Lower leg skin (tissue), 4 donors: Measurements from ENCODE around the gene FLII. TPM values are rescaled to one million over a fixed set of nuclear protein-coding genes. Genes with fewer than 3 reads are reported as not detected.

Experiments
- DNase-seq, 2 donors: peaks; one replicate each; pipeline ENCODE4 v3.0.0-alpha.2; 2019; ENCODE audit warnings: low spot score in 2 of 2
- H3K4me3 ChIP-seq: fragments of 200-600 bp; sonication (generic); 2 replicates; pipeline ENCODE4 v1.5.1; 2017; ENCODE audit warnings: mild to moderate bottlenecking, low read depth; ENCODE audit not compliant: poor library complexity, severe bottlenecking
- CTCF ChIP-seq, 3 donors: fragments of 450-650 bp; IDR thresholded peaks; one replicate each; pipeline ENCODE4 v1.5.1; 2016; ENCODE audit warnings: antibody characterized with exemption in 3 of 3, mild to moderate bottlenecking in 3 of 3, moderate library complexity in 2 of 3
- POLR2A ChIP-seq, 2 donors: fragments of 450-650 bp; IDR thresholded peaks; one replicate each; pipeline ENCODE4 v1.6.1; 2016 to 2017; ENCODE audit warnings: antibody characterized with exemption in 2 of 2, mild to moderate bottlenecking in 1 of 2, moderate library complexity in 1 of 2
- WGBS, 2 donors: methylation state at CpG; one replicate each; pipeline ENCODE4 v1.1.5; 2018; 5-methylcytosine and 5-hydroxymethylcytosine counted together
- intact Hi-C: fragments of 100-400 bp; cut with DNase I; formaldehyde crosslinking; loops from one replicate; pipeline ENCODE4 v1.15.0; 2023; ENCODE audit warnings: low total_unique reads
- total RNA-seq, 4 donors: library from RNA; depleted of rRNA; stranded (reverse); fragments of >200 nt; gene quantifications; one replicate each; pipeline ENCODE4 v1.1.0, GENCODE V29; 2016

The FLII gene
- total RNA-seq, 4 donors from 2014 or later, result 202 to 292 (median 238) TPM

GRCh38 chr17:18241229-18241871 is 17.2 kb downstream of the FLII start:
- intact Hi-C loops, result no loop called here
- TF ChIP-seq CTCF (IDR thresholded peaks at IDR 0.05), result no peak
- no peak for DNase-seq
- 87% methylated on average over 23 to 28 of the region's 28 CpGs for WGBS, 2 donors
- no peak overlapping the region for H3K4me3 ChIP-seq

DNA sequence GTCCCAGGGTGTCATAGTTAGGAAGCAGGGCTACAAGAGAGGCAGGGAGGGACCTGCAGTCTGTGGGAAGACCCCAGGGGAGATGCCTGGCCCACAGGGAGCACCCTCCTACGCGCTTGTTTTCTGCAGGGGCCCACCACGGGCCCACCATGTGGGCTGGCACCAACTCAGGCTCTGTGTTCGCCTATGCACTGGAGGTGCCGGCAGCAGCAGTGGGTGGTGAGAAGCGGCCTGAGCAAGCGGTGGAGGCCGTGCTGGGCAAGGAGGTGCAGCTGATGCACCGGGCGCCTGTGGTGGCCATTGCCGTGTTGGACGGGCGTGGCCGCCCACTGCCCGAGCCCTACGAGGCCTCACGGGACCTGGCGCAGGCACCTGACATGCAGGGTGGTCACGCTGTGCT is 18.1 kb downstream of the FLII start:
- DNase-seq, result no peak
- TF ChIP-seq CTCF (IDR thresholded peaks at IDR 0.05) (no peak), POLR2A (IDR thresholded peaks at IDR 0.05) (no peak)
- no peak overlapping the region for H3K4me3 ChIP-seq
- 91 to 93% methylated on average over 11 to 18 of the region's 19 CpGs for WGBS, 2 donors
- intact Hi-C loops, result no loop called here

DNA sequence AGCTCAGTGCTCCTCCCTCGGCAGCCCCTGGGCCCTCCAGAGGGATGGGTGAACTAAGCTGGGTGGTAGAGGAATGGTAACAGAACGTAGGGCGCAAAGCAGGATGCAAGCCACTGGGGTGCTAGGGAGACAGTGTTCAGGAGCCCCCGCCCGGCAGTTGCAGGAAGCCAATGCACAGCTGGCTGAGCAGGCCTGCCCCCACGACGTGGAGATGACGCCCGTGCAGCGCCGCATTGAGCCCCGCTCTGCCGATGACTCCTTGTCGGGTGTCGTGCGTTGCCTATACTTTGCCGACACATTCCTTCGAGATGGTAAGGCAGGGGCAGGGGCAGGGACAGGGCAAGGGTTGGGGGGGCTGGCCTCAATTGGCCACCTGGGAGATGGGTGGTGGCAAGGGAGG is 20.2 kb downstream of the FLII start:
- no peak for DNase-seq
- intact Hi-C loops, result no loop called here
- no peak overlapping the region for H3K4me3 ChIP-seq
- TF ChIP-seq POLR2A (IDR thresholded peaks at IDR 0.05) (no peak), CTCF (IDR thresholded peaks at IDR 0.05) (no peak)
- WGBS, 2 donors, result 93 to 97% methylated on average over 18 of the region's 18 CpGs

GRCh38 chr17:18237461-18237860 is 21.1 kb downstream of the FLII start:
- TF ChIP-seq POLR2A (IDR thresholded peaks at IDR 0.05), result no peak
- no peak for TF ChIP-seq CTCF (IDR thresholded peaks at IDR 0.05)
- no peak for DNase-seq

DNA sequence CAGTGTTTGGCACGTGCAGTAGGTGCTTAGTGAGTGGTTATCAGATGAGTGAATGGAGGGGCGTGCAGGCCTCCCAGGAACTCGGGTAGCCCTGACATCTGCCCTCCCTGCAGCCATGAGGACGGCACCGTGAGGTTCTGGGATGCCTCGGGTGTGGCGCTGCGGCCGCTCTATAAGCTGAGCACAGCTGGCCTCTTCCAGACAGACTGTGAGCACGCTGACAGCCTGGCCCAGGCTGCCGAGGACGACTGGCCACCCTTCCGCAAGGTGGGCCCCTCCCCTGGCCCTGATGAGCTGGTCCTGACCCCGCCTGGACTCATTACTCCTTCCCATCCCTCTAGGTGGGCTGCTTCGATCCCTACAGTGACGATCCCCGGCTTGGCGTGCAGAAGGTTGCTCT is 22.0 kb downstream of the FLII start:
- no peak for DNase-seq
- intact Hi-C loops, result no loop called here
- TF ChIP-seq POLR2A (IDR thresholded peaks at IDR 0.05), result no peak
- no peak for TF ChIP-seq CTCF (IDR thresholded peaks at IDR 0.05)
- WGBS, 2 donors, result 85 to 90% methylated on average over 17 to 18 of the region's 18 CpGs
- no peak overlapping the region for H3K4me3 ChIP-seq

More at GRCh38 chr17:18237461-18237860, 21.1 kb downstream of the FLII start:
- WGBS, 2 donors, result 81 to 89% methylated on average over 8 to 18 of the region's 20 CpGs
- intact Hi-C loops, result no loop called here
- H3K4me3 ChIP-seq, result no peak overlapping the region

DNA sequence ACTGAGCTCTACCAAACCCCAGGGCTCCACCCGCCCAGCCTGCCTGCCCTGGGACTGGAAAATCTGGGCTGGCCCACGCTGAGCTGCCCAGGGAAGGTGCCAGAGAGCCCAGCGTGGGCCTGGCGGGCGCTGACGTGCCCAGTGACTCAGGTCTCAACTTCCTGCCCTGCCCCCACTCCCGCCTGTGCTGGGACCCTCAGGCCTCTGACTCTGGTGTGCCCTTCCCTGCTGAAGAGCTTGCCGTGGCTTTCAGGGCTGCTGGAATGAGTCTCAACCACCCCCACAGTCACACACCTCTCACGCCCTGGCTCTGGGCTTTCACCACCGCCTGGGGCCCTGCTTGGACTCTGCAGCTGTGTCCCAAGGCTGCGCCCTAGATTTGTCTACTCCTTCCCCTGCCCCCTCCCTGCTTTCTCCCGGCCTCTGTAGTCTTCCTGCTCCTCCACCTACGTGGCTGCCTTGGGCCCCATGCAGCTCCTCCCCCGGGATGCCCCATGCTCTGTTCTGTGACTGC is 22.7 kb downstream of the FLII start:
- TF ChIP-seq CTCF (IDR thresholded peaks at IDR 0.05), result no peak
- TF ChIP-seq POLR2A (IDR thresholded peaks at IDR 0.05), result no peak
- H3K4me3 ChIP-seq, result no peak overlapping the region
- intact Hi-C loops, result no loop called here
- 53 to 54% methylated on average over 7 of the region's 14 CpGs for WGBS, 2 donors
- no peak for DNase-seq
